Astrocyte (in vitro differentiated cells and primary cell): ENCODE results near the gene PIWIL1.

Source experiments
- EZH2 ChIP-seq: IDR thresholded peaks from 2 replicates; pipeline ENCODE4 v1.6.1; 2012; ENCODE audit warnings: mild to moderate bottlenecking, low read length, inconsistent platforms; ENCODE audit not compliant: insufficient read depth
- TF ChIP-seq, protein P1 (sequence below): IDR thresholded peaks from 2 replicates; pipeline ENCODE4 v1.5.1; 2011; ENCODE audit warnings: low read depth, mild to moderate bottlenecking, inconsistent platforms, low read length, moderate library complexity; ENCODE audit not compliant: insufficient read depth

DNA sequence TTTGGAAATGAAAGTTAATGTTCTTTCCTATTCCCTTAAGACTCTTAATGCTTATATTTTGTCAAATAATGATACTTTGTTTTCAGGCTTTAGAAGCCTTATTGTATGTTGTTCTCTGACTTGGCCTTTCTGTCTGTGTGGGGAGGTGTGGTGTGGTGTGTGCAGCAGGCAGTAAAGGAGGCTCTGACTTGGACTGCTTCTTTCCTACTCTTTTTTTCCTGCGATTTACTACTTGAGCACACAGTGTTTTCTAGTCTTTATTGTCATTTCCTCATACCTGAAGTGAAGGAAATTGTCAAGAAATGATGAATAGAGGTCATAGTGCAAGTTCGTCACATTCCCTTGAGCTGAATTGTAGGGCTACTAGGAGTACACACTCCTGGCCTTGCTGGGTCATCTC is 26.9 kb downstream of the PIWIL1 start:
- TF ChIP-seq, protein P1, sequence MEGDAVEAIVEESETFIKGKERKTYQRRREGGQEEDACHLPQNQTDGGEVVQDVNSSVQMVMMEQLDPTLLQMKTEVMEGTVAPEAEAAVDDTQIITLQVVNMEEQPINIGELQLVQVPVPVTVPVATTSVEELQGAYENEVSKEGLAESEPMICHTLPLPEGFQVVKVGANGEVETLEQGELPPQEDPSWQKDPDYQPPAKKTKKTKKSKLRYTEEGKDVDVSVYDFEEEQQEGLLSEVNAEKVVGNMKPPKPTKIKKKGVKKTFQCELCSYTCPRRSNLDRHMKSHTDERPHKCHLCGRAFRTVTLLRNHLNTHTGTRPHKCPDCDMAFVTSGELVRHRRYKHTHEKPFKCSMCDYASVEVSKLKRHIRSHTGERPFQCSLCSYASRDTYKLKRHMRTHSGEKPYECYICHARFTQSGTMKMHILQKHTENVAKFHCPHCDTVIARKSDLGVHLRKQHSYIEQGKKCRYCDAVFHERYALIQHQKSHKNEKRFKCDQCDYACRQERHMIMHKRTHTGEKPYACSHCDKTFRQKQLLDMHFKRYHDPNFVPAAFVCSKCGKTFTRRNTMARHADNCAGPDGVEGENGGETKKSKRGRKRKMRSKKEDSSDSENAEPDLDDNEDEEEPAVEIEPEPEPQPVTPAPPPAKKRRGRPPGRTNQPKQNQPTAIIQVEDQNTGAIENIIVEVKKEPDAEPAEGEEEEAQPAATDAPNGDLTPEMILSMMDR: no peak
- TF ChIP-seq EZH2: no peak
